GM23338 (cell line): ENCODE results near the gene GRIK2. TPM values are rescaled to one million over a fixed set of nuclear protein-coding genes. Genes with fewer than 3 reads are reported as not detected.

ENCODE experiments used
- ATAC-seq: fragments of 200-7000 bp; cut with Tn5 transposase; 3 replicates; pipeline ENCODE4 v1.9.1; 2020
- DNase-seq: peaks from one replicate; pipeline ENCODE4 v3.0.0-alpha.2; 2015; ENCODE audit warnings: low spot score
- H2AFZ ChIP-seq: fragments of 200-600 bp; sonication (generic); 2 replicates; pipeline ENCODE4 v1.8.0; 2016; ENCODE audit warnings: antibody characterized with exemption, mild to moderate bottlenecking, moderate library complexity
- H3F3A ChIP-seq: fragments of 200-600 bp; sonication (generic); replicated peaks from 2 replicates; pipeline ENCODE4 v1.8.0; 2017; ENCODE audit warnings: antibody characterized with exemption, mixed run types, low read depth
- H3K27ac ChIP-seq: fragments of 200-600 bp; sonication (generic); 2 replicates; pipeline ENCODE4 v1.6.1; 2016; ENCODE audit warnings: low read depth
- H3K27me3 ChIP-seq: fragments of 200-600 bp; sonication (generic); 2 replicates; pipeline ENCODE4 v1.8.0; 2016; ENCODE audit warnings: mild to moderate bottlenecking, mixed run types, moderate library complexity; ENCODE audit not compliant: insufficient read depth
- H3K36me3 ChIP-seq: fragments of 200-600 bp; sonication (generic); 2 replicates; pipeline ENCODE4 v1.8.0; 2016; ENCODE audit warnings: mild to moderate bottlenecking; ENCODE audit not compliant: insufficient read depth
- H3K4me1 ChIP-seq: fragments of 200-600 bp; sonication (generic); 2 replicates; pipeline ENCODE4 v1.8.0; 2016; ENCODE audit warnings: mild to moderate bottlenecking, moderate library complexity; ENCODE audit not compliant: insufficient read depth
- H3K4me2 ChIP-seq: fragments of 200-600 bp; sonication (generic); 2 replicates; pipeline ENCODE4 v1.7.1; 2017; ENCODE audit warnings: mixed run types
- H3K4me3 ChIP-seq: fragments of 200-600 bp; sonication (generic); 2 replicates; pipeline ENCODE4 v1.6.1; 2016; ENCODE audit warnings: mixed run types
- H3K79me2 ChIP-seq: fragments of 200-600 bp; sonication (generic); replicated peaks from 2 replicates; pipeline ENCODE4 v1.8.0; 2017; ENCODE audit warnings: mild to moderate bottlenecking; ENCODE audit not compliant: insufficient read depth
- H3K9me2 ChIP-seq: fragments of 200-600 bp; sonication (generic); 2 replicates; pipeline ENCODE4 v1.8.0; 2017; ENCODE audit not compliant: insufficient read depth
- H4K20me1 ChIP-seq: fragments of 200-600 bp; sonication (generic); replicated peaks from 2 replicates; pipeline ENCODE4 v1.8.0; 2017; ENCODE audit warnings: mild to moderate bottlenecking; ENCODE audit not compliant: insufficient read depth
- H3K27ac Mint-ChIP-seq: 2 replicates; pipeline ENCODE4 v1.8.0; 2020; ENCODE audit warnings: inconsistent platforms, mild to moderate bottlenecking, moderate library complexity, mixed read lengths
- H3K27me3 Mint-ChIP-seq: 3 replicates; pipeline ENCODE4 v1.8.0; 2022; ENCODE audit warnings: low read depth, mild to moderate bottlenecking, moderate library complexity, mixed read lengths, inconsistent platforms; ENCODE audit not compliant: insufficient read depth, poor library complexity
- H3K36me3 Mint-ChIP-seq: 3 replicates; pipeline ENCODE4 v1.8.0; 2021; ENCODE audit warnings: low read depth, mild to moderate bottlenecking, inconsistent platforms, moderate library complexity, mixed read lengths
- H3K4me1 Mint-ChIP-seq: 3 replicates; pipeline ENCODE4 v1.8.0; 2020; ENCODE audit warnings: mild to moderate bottlenecking, inconsistent platforms, mixed read lengths
- H3K4me3 Mint-ChIP-seq: 3 replicates; pipeline ENCODE4 v1.8.0; 2021; ENCODE audit warnings: moderate library complexity, mild to moderate bottlenecking, inconsistent platforms, mixed read lengths
- H3K9me3 Mint-ChIP-seq: 3 replicates; pipeline ENCODE4 v1.8.0; 2020; ENCODE audit warnings: moderate library complexity, mild to moderate bottlenecking, inconsistent platforms, mixed read lengths
- CREB1 ChIP-seq: fragments of 250-450 bp; sonication (Bioruptor Pico); IDR thresholded peaks from 2 replicates; pipeline ENCODE4 v1.5.0; 2020; ENCODE audit warnings: low read depth, mild to moderate bottlenecking, moderate library complexity
- EZH2 ChIP-seq: fragments of 200-600 bp; sonication (generic); IDR thresholded peaks from one replicate; pipeline ENCODE4 v1.8.0; 2017; ENCODE audit warnings: antibody characterized with exemption, mild to moderate bottlenecking, low read depth; ENCODE audit not compliant: unreplicated experiment
- EZH2phosphoT487 ChIP-seq: fragments of 200-600 bp; sonication (generic); IDR thresholded peaks from one replicate; pipeline ENCODE4 v1.8.1; 2018; ENCODE audit warnings: antibody characterized with exemption; ENCODE audit not compliant: unreplicated experiment
- JUNB ChIP-seq: IDR thresholded peaks from one replicate; pipeline ENCODE4 v1.6.1; 2016; ENCODE audit warnings: antibody characterized with exemption; ENCODE audit not compliant: unreplicated experiment
- NANOG ChIP-seq: IDR thresholded peaks from 2 replicates; pipeline ENCODE4 v1.6.1; 2016; ENCODE audit warnings: antibody characterized with exemption, borderline replicate concordance
- POLR2AphosphoS5 ChIP-seq: IDR thresholded peaks from 2 replicates; pipeline ENCODE4 v1.6.1; 2016; ENCODE audit warnings: antibody characterized with exemption, low read depth
- STAT1 ChIP-seq: IDR thresholded peaks from one replicate; pipeline ENCODE4 v1.6.1; 2016; ENCODE audit warnings: antibody characterized with exemption; ENCODE audit not compliant: unreplicated experiment
- ZNF114 ChIP-seq: fragments of 250-450 bp; sonication (Bioruptor Pico); IDR thresholded peaks from 2 replicates; pipeline ENCODE4 v1.5.0; 2020; ENCODE audit warnings: mild to moderate bottlenecking, moderate library complexity
- ZNF331 ChIP-seq: fragments of 250-450 bp; sonication (Bioruptor Pico); IDR thresholded peaks from 2 replicates; pipeline ENCODE4 v1.5.0; 2020; ENCODE audit warnings: low read depth, mild to moderate bottlenecking, moderate library complexity
- polyA plus RNA-seq: library from polyadenylated mRNA; unstranded; fragments of >200 nt; fragmentation: Nextera tagmentation; extraction: Ambion mirVana; gene quantifications from 2 replicates; pipeline ENCODE4 v1.2.1, GENCODE V29; 2016
- total RNA-seq: library from RNA; depleted of rRNA; stranded (reverse); fragments of >200 nt; shearing (Covaris generic); gene quantifications from 2 replicates; pipeline ENCODE4 v1.2.3, GENCODE V29; 2014
- TF ChIP-seq, protein P1 (sequence below): IDR thresholded peaks from one replicate; pipeline ENCODE4 v1.6.1; 2018; ENCODE audit warnings: antibody characterized with exemption; ENCODE audit not compliant: unreplicated experiment
- TF ChIP-seq, protein P2 (sequence below), 2 experiments: fragments of 200-600 bp in 1 of 2; sonication (generic) in 1 of 2; conservative IDR thresholded peaks; 2 replicates each; pipeline versions ENCODE4 v1.5.1 to v1.6.1; 2016 to 2017; ENCODE audit warnings: antibody characterized with exemption in 2 of 2, low read depth in 2 of 2, mild to moderate bottlenecking in 2 of 2, moderate library complexity in 1 of 2
- TF ChIP-seq, protein P3 (sequence below): IDR thresholded peaks from 2 replicates; pipeline ENCODE4 v1.6.1; 2016; ENCODE audit warnings: antibody characterized with exemption

Gene GRIK2
- total and polyA plus RNA-seq, 2 experiments from 2014 or later = 0.73 to 3.0 TPM

DNA sequence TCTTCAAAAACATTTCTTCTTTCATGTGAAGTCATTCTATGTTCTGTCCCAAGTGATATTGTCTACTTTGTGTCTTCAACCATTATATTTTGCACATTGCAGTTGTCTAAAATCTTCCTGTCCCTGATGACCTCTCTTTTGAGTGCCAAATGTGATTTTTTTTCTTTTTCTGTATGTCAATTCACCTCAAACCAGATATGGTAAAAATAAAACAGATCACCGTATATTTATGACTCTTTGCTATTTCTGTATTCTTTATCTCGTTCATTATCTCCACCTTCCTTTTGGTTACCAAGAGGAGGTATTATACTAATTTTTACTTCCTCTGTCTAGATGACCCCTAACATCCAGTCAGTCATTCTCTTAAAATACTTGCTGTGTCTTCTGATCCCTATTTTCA, 165.2 kb downstream of the GRIK2 start:
- H2AFZ ChIP-seq = no peak overlapping the region
- no peak overlapping the region for H3K4me2 ChIP-seq
- no peaks in the 10 kb centered on the region for H3K9me2 ChIP-seq
- Mint-ChIP-seq H3K4me1 (peaks cover 20% of the 10 kb centered on the region), H3K36me3 (no peaks in the 10 kb centered on the region), H3K4me3 (no peak overlapping the region), H3K27me3 (no peaks in the 10 kb centered on the region), H3K9me3 (no peaks in the 10 kb centered on the region), H3K27ac (no peak overlapping the region)
- TF ChIP-seq JUNB (no peak), ZNF114 (CRISPR knock-in tag) (no peak), EZH2 (no peak), NANOG (no peak), STAT1 (no peak), POLR2AphosphoS5 (no peak), ZNF331 (CRISPR knock-in tag) (no peak), CREB1 (CRISPR knock-in tag) (no peak), EZH2phosphoT487 (no peak)
- TF ChIP-seq, protein P1, sequence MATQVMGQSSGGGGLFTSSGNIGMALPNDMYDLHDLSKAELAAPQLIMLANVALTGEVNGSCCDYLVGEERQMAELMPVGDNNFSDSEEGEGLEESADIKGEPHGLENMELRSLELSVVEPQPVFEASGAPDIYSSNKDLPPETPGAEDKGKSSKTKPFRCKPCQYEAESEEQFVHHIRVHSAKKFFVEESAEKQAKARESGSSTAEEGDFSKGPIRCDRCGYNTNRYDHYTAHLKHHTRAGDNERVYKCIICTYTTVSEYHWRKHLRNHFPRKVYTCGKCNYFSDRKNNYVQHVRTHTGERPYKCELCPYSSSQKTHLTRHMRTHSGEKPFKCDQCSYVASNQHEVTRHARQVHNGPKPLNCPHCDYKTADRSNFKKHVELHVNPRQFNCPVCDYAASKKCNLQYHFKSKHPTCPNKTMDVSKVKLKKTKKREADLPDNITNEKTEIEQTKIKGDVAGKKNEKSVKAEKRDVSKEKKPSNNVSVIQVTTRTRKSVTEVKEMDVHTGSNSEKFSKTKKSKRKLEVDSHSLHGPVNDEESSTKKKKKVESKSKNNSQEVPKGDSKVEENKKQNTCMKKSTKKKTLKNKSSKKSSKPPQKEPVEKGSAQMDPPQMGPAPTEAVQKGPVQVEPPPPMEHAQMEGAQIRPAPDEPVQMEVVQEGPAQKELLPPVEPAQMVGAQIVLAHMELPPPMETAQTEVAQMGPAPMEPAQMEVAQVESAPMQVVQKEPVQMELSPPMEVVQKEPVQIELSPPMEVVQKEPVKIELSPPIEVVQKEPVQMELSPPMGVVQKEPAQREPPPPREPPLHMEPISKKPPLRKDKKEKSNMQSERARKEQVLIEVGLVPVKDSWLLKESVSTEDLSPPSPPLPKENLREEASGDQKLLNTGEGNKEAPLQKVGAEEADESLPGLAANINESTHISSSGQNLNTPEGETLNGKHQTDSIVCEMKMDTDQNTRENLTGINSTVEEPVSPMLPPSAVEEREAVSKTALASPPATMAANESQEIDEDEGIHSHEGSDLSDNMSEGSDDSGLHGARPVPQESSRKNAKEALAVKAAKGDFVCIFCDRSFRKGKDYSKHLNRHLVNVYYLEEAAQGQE = no peak
- TF ChIP-seq, protein P2, sequence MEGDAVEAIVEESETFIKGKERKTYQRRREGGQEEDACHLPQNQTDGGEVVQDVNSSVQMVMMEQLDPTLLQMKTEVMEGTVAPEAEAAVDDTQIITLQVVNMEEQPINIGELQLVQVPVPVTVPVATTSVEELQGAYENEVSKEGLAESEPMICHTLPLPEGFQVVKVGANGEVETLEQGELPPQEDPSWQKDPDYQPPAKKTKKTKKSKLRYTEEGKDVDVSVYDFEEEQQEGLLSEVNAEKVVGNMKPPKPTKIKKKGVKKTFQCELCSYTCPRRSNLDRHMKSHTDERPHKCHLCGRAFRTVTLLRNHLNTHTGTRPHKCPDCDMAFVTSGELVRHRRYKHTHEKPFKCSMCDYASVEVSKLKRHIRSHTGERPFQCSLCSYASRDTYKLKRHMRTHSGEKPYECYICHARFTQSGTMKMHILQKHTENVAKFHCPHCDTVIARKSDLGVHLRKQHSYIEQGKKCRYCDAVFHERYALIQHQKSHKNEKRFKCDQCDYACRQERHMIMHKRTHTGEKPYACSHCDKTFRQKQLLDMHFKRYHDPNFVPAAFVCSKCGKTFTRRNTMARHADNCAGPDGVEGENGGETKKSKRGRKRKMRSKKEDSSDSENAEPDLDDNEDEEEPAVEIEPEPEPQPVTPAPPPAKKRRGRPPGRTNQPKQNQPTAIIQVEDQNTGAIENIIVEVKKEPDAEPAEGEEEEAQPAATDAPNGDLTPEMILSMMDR (conservative IDR thresholded peaks at IDR 0.05; ENCODE audit: low read depth in 2 of 2) = no peak
- TF ChIP-seq, protein P3, sequence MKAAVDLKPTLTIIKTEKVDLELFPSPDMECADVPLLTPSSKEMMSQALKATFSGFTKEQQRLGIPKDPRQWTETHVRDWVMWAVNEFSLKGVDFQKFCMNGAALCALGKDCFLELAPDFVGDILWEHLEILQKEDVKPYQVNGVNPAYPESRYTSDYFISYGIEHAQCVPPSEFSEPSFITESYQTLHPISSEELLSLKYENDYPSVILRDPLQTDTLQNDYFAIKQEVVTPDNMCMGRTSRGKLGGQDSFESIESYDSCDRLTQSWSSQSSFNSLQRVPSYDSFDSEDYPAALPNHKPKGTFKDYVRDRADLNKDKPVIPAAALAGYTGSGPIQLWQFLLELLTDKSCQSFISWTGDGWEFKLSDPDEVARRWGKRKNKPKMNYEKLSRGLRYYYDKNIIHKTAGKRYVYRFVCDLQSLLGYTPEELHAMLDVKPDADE = no peak
- no peaks in the 10 kb centered on the region for H4K20me1 ChIP-seq
- peaks cover 8% of the 10 kb centered on the region; the same call in 1 of the 2 replicates for H3K4me1 ChIP-seq
- H3K79me2 ChIP-seq = no peaks in the 10 kb centered on the region
- H3K36me3 ChIP-seq = no peaks in the 10 kb centered on the region
- no peak overlapping the region for H3K27ac ChIP-seq
- H3K4me3 ChIP-seq = no peak overlapping the region
- H3K27me3 ChIP-seq = no peaks in the 10 kb centered on the region
- no peak for DNase-seq
- H3F3A ChIP-seq = no peaks in the 10 kb centered on the region
- ATAC-seq = no peak
